HG03159 (cell line): ENCODE data around the gene PLEKHA8.
A peak's percentile ranks its signal among the peaks of the same experiment; 100 is the strongest.

Experiments used
- ATAC-seq: cut with Tn5 transposase; IDR thresholded peaks from one replicate; pipeline ENCODE4 v1.9.1; 2021; ENCODE audit warnings: mild to moderate bottlenecking, moderate library complexity; ENCODE audit not compliant: unreplicated experiment

Gene PLEKHA8, protein sequence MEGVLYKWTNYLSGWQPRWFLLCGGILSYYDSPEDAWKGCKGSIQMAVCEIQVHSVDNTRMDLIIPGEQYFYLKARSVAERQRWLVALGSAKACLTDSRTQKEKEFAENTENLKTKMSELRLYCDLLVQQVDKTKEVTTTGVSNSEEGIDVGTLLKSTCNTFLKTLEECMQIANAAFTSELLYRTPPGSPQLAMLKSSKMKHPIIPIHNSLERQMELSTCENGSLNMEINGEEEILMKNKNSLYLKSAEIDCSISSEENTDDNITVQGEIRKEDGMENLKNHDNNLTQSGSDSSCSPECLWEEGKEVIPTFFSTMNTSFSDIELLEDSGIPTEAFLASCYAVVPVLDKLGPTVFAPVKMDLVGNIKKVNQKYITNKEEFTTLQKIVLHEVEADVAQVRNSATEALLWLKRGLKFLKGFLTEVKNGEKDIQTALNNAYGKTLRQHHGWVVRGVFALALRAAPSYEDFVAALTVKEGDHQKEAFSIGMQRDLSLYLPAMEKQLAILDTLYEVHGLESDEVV

DNA sequence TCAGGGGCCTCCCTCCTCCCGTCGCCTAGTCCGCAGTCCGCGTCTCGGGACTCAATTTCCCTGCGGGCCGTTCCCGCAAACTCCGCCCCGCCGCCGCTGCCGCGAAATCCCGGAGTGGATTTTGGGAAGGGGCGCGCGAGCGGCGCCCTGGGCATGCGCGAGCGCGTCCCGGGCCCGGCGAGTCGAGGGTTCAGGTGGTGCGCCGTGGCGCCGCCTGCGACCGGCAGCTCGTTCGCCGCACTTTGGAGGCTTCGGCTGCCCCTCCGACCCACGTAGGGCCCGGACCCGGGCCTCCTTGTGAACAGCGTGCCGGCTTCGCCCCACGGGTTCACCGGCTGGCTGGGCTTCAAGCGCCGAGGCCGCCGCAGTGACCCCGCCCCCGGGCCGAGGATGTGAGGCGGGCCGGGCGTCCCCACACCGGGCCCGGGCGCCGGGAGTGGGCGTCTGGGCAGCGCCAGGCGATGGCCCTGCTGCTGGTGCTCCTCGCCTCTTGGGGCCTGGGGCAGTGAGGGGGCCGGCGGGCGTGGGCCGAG, at the start of gene PLEKHA8:
TSS of gene PLEKHA8 (plus strand) at position 197 of the 533 bp plus-strand sequence. CDS start 351 bp downstream, outside the sequence.
- ATAC-seq: peak; percentile 44

DNA sequence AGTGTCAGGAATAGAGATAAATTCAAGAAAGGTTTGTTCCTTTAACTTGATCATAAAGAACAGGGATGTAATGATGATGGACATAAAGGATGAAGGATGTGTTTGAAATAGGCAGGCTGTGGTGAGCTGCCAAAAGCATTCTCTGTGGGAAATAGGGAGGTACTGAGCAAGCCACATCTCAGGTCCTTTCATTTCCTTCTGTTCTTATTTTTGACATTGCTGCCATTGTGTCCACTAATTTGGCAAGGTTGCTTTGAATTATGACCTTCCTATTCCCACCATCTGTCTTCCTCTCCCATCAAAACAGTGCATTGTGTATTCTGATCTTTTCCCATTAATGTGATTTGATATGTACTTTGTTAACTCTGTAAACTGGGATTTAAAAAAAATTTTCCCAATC, 48.1 kb upstream of the PLEKHA8 start:
- ATAC-seq: no peak

DNA sequence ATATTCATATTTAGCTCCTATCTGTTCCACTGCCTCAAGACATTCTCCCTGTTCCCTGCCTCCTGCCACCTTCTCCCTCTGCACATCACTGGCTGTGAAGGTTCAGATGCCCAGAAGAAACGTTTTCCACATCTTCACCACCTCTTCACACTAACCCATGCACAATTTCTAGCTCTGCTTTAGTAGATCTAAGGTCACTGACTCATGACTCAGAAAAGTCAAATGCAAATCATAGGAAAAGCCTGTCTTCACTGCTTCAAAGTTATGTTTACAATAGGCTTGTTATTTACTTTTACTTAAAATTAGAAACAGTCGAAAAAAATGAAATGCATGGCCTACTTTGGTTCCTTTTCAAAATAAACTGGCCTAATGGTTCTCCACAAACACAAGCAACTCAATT, 41.1 kb upstream of the PLEKHA8 start:
- no peak for ATAC-seq

DNA sequence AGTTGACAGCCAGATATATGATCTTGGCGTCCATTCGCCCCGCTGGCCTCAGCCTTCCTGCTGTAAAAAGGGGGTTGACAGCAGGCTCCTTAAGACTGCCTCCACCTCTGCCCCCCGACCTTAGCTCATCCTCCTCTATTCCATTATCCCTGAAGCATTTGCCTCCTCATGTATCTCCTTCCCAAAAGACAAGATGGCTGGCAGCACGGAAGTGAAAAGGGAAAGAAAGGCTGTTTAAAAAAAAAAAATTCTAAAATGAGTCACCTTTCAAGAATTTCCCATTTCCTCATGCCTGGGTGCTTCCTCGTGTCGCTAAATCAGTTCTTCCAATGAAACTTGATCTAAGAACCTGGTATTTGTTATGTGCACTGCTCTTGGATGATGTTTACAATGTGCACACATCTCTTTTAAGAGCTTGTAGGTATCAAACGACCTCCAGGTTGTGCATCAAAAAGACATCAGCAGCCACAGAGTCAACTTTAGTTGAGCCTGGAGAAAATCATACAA, 40.3 kb upstream of the PLEKHA8 start:
- no peak for ATAC-seq

DNA sequence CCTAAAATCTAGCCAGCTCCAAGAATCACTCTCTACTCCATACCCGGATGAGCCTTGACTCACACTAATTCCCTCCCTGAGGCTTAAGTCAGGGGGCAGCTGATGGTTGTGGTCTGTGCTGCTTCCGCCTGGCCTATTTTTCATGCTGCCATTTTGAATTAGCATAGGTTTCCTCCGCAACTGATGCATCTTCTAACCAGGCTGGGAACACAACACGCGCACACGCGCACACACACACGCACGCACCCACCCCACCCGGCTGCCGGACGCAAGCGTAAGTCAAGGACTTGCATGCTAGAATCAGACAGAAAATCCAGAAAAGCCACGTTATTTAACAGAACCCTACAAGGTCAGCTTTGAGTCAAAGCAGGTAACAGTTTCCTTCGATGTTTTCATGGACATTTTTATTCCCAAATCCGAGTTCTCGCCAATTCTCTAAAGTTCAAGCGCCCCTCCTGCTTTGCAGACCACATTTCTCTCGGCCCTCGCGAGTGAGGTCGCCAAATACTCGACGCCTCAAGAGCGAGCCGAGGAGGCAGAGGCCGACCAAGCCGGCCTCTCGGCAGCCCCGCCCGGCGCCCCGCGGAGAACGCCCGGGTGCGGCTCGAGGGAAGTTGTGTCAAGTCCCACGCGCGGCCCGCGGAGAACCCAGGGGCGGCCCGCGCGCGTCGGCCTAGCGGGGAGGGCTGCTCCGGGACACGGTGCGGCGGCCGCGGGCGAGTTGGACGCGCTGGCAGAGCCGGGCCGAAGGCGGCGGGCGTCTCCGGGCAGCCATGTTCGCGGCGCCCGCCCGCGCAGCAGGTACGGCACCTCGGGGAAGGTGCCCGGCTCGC, 39.6 kb upstream of the PLEKHA8 start:
- ATAC-seq: peak; percentile 35

DNA sequence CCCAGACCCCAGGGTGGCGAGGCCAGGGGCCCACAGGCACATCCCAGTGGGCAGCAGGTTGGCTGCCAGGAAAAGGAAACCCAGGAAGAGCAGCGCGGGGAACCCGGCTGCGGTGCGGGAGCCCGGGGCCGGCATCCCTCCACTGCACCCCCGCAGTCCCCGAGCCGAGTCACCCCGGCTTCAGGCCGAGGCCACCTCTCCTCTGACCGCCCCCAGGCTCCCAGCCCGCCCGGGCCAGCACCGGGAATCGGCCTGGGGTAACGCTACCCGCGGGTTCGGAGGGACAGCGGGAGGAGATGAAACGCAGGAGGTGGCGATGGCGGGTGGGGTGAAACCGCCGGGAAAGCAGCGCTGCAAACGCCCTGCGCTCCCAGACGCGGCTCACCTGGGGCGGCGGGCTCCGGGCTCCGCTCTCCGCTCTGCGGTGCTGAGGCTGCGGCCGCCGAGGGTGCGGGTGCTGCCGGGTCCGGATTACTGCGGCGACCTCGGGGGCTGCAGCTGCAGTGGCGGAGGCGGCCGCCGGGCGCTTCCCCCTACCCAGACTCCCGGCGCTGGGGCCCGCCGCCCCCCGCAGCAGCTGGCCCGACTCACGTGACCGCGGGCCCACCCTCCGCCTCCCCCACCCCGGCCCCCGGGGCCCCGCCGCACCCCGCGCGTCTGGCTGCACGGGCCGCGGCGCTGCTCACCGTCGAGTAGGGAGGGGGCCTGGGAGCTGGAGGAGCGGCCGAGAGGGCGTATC, 38.8 kb upstream of the PLEKHA8 start, which contains the start of gene SCRN1:
TSS of gene SCRN1 (minus strand) at position 545 of the 739 bp plus-strand sequence. CDS start 20,734 bp downstream, outside the sequence.
- peak; percentile 31 for ATAC-seq

DNA sequence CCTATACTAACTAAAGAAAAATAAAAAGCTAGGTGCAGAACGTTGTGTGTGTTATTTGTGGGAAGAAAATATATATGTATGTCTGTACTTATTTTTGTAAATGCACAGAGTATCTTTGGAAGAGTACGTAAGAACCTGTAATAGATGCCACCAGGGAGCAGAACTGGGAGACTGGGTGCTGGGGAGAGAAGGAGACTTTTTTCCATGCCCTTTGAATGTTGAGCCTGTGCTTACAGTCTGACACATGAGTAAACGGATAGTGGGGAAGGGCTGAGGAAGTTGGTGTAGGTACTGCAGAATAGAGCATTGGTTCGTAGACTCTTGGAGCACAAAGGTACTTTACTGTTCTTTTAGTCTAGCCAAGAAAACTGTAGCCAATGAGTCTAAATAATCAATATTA, 37.3 kb upstream of the PLEKHA8 start:
- no peak for ATAC-seq

DNA sequence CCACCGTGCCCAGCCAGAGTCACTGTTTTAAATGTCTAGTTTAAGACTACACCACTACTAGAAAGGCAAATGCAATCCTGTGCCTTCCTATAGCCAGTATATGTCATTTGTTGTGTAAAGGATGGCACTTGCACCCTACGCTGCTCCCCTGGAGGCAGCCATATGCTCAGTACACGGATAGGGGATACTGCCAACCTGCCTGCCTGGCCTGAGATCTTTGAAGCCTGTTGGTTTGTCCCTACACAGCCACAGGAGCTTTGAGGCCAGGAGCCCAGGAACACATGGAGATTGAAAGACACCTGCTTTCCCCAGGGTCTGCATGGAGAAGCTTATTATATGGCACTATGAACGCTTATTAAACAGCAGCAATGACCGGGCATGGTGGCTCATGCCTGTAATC, 36.3 kb upstream of the PLEKHA8 start:
- no peak for ATAC-seq

DNA sequence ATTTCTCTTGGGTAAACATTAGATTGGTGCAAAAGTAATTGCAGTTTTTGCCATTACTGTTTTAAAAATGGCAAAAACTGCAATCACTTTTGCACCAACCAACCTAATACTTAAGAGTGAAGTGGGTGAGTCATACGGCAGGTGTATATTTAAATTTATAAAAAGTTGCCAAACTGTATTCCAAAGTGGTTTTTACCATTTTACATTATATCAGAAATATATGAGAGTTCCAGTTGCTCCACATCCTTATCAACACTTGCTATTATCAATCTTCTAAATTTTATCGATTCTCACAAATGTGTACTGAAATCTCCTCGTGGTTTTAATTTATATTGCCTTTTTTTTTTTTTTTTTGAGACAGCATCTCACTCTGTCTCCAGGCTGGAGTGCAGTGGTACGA, 35.1 kb upstream of the PLEKHA8 start:
- ATAC-seq: no peak

DNA sequence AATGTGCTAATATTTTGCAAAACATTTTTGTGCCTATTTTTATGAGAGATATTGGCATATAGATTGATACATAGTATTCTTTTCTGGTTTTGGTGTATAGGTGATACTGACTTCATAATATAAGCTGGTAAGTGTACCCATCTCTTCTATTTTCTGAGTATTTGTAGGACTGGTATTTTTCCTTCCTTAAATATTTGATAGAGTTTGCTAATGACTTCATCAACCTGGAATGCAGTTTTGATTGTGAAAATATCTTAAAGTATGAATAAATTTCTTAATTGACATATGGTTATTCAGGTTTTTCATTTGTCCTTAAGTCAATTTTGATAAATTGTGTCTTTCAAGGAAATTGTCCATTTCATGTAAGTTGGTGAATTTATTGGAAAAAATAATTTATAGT, 32.6 kb upstream of the PLEKHA8 start:
- no peak for ATAC-seq

DNA sequence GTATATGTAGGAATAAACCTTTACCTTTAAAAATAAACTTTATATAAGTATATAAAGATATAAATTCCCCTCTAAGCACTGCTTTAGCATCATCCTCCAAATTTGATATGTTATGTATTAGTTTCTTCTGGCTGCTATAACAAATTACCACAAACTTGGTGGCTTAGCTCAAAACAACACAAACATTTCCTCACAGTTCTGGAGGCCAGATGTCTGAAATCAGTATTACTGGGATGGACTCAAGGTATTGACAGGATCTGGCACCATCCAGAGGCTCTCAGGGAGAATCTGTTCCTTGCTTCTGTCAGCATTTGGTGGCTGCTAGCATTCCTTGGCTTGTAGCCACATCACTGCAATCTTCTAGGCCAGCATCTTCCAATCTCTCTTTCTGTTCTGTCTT, 31.9 kb upstream of the PLEKHA8 start:
- ATAC-seq: no peak

DNA sequence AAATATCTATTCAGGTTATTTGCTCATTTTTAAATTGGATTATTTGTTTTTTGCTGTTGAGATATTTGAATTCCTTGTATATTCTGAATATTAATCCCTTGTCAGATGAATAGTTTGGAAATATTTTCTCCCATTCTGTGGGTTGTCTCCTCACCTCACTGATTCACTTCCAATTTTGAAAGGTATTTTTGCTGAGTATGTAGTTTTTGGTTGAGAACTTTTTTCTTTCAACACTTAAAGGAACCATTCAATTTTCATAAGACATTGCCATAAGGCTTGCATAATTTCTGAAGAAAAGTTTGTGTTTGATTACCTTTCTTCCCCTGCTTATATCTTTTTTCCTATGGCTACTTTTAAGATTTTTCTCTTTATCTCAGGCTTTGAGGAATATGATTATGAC, 29.7 kb upstream of the PLEKHA8 start:
- ATAC-seq: no peak

DNA sequence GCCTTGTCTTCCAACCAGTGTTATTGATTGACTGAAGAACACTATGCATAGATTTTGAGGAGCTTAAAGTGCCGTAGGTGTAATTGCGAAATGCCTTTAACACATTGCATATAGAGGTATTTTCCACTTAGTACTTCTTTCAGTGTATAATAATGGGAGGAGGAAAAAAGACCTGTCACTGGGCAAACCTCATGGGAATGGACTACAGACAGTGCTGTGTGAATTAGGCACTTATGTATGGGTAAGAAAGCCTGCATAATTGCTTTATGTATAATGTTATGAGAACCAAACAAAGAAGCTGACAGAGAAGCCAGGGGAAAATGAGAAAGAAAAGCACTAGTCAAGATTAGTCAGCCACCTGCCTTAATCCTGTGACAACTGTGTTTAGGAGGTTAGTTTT, 26.2 kb upstream of the PLEKHA8 start:
- ATAC-seq: no peak

DNA sequence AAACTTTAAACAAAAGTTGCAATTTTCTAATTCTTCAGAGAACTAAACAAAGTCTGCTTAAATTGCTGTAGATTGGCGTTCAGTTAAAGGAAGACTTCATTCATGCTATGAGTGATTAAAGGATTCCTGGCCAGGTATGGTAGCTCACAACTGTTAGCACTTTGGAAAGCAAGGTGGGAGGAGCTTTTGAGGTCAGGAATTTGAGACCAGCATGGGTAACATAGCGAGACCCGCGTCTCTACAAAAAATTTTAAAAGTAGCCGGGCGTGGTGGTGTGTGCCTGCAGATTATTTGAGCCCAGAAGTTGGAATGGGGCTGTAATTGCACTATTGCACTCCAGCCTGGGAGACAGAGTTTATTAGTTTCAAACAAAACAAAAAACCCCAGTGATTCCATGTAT, 25.1 kb upstream of the PLEKHA8 start:
- ATAC-seq: no peak

DNA sequence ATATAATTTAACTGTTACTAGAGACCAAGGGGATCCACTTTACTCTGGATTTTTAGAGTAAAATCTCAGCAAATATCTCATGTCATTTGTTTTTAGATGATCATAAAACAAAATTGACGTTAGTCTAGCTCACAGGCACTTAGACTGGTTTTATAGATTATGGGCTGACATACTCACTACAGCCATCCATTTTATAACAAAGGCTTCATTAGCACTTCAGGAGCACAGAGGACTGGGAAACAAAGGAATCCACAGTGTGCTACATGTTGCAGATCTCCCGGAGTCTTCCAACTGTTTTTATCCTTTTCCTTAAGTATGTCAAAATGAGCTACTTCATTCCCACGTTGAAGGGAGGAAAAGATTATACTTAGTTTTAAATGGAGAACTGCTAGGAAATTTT, 22.7 kb upstream of the PLEKHA8 start:
- no peak for ATAC-seq

DNA sequence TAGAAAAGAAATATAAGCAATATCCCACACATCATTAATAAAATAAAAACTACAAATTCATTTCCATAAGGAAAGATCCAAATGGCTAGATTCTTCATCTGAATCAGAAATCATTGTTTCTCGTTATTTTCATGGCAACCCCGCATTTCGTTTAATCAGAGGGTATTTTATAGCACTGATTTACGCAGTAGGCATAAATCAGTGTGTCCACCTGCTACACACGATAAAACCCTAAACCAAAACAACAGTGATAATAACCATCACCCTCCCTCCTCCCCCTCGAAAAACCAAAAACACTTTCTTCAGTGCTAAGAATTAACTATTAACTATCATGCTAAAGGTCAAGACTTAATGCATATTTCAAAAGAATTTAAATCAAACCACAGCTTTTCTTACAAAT, 18.2 kb upstream of the PLEKHA8 start:
- no peak for ATAC-seq

DNA sequence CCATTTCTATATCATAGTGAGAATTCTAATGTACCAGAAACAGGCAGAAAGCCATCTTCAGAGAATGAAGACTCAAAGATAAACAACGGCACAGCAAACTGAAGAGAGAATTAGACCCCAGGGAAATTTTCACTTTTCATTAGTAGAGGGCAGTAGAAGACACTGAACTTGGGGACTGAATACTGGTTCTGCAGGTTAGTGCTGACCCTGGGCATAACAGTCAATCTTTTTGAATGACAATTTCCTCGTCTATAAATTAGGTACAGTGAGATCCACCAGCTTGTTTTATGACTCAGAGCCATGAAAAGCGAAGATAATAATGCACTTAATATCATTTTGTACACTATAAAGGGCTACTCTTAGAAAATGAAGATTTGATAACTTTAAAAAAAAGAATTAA, 15.5 kb upstream of the PLEKHA8 start:
- no peak for ATAC-seq

DNA sequence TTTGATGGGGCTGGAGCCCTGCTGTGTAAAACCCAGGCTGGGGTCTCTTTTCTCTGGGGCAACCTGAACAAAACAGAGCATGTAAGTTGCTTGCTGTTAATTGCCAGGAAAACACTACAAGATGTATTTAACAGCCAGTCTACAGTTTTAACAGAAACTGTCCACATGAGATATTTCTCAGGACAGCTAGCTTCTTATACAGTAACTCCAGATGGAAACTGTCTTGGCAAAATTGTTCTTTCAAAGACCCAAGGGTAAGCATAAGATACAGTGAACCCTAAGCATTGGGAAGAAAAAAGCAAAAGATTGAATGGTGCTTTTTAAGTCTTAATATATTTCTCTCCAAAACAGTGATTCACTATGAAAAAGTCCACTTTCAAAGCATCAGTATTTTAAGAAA, 9.8 kb upstream of the PLEKHA8 start:
- no peak for ATAC-seq

DNA sequence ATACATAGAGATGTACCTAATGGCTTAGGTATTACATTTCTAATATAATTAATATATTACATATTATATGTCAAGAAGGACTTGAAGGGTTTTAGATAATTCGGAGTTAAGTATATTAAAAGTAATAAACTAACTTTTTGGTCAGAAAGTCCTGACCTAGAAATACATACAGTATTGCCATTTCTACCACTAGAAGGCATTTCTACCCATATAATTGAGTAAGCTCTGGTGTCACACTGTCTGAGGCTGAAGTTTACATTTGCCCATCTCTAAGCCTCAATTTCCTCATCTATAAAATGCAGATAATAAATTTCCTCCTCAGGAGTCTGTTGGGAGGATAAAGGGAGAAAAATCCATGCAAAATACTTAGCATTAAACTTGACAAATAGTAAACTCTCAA, 8.8 kb upstream of the PLEKHA8 start:
- ATAC-seq: no peak

DNA sequence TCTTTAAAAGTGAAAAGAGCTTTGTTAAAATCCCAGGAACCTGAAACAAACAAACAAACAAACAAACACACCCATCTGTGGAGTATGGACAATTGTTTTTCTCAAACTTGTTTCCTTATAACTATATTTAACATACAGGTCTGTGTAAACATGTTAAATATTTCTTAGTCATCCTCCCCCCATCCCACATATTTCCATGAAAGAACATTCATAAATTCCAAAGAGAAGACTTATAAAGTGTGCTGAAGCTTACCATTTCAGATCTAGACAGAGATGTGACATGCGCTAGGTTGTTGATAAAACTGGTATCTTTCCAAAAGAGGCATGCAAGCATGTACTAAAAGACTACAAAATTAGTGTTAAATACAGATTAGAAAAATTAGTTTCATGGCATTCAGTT, 8.3 kb upstream of the PLEKHA8 start:
- no peak for ATAC-seq

DNA sequence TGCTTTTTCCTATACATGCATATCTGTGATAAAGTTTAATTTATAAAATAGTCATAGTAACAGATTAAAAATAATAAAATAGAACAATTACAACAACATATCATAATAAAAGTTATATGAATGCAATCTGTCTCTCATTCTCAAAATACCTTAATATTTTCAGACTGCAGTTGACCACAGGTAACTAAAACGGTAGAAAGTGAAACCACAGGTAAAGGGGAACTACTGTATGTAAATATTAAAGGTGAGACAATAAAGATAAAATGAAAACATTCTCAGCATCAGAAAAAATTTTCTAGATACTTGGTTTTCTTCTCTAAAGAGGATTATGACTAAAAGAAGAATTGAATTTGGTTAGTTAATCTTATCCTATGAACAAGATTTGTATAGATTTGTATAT, 7.7 kb upstream of the PLEKHA8 start:
- ATAC-seq: no peak
